HG03575 (cell line): ENCODE data around the gene PPP2R3B.
"Not testable (repeated sequence)": the region's sequence is repeated elsewhere in the genome, so short reads cannot be mapped to it uniquely, and the experiment has no call there.

Experiments used
- ATAC-seq: cut with Tn5 transposase; IDR thresholded peaks from one replicate; pipeline ENCODE4 v1.9.1; 2021; ENCODE audit not compliant: unreplicated experiment, insufficient number of reproducible peaks, low FRiP score; ENCODE audit errors: extremely low read depth

The PPP2R3B gene

GRCh38 chrX:386768-387575 is at the start of gene PPP2R3B:
Gene PPP2R3B, minus strand, starts transcription at chrX:386907. Its CDS starts 216 bp downstream, at chrX:386691.
- ATAC-seq = peak; percentile 85

- ATAC-seq = no peak
Measured at GRCh38 chrX:435536-436122, 48.9 kb upstream of the PPP2R3B start.

GRCh38 chrX:434946-435345 is 48.2 kb upstream of the PPP2R3B start:
- no peak for ATAC-seq

- no peak for ATAC-seq
Measured at GRCh38 chrX:433771-434170, 47.1 kb upstream of the PPP2R3B start.

GRCh38 chrX:432666-433065 is 46.0 kb upstream of the PPP2R3B start:
- ATAC-seq = not testable (repeated sequence)

GRCh38 chrX:431492-432111 is 44.9 kb upstream of the PPP2R3B start:
- no peak for ATAC-seq

GRCh38 chrX:431056-431455 is 44.3 kb upstream of the PPP2R3B start:
- no peak for ATAC-seq

- ATAC-seq = no peak
Measured at GRCh38 chrX:429266-429825, 42.6 kb upstream of the PPP2R3B start.

GRCh38 chrX:427812-428725 is 41.4 kb upstream of the PPP2R3B start:
- ATAC-seq = no peak

- ATAC-seq = no peak
Measured at GRCh38 chrX:426881-427280, 40.2 kb upstream of the PPP2R3B start.

GRCh38 chrX:425056-425455 is 38.3 kb upstream of the PPP2R3B start:
- ATAC-seq = no peak

GRCh38 chrX:421646-422391 is 35.1 kb upstream of the PPP2R3B start:
- ATAC-seq = no peak

GRCh38 chrX:420496-421223 is 34.0 kb upstream of the PPP2R3B start:
- no peak for ATAC-seq

- no peak for ATAC-seq
Measured at GRCh38 chrX:418927-419729, 32.4 kb upstream of the PPP2R3B start.

GRCh38 chrX:415498-415897 is 28.8 kb upstream of the PPP2R3B start:
- ATAC-seq = not testable (repeated sequence)

GRCh38 chrX:413322-414201 is 26.9 kb upstream of the PPP2R3B start:
- no peak for ATAC-seq
